RPMI8226 (cell line): ENCODE measurements around the gene TACSTD2.
"Not testable (repeated sequence)": the region's sequence is repeated elsewhere in the genome, so short reads cannot be mapped to it uniquely, and the experiment has no call there.

Experiments
- DNase-seq: peaks from one replicate; pipeline ENCODE4 v3.0.0-alpha.2; 2015

TACSTD2 gene

DNA sequence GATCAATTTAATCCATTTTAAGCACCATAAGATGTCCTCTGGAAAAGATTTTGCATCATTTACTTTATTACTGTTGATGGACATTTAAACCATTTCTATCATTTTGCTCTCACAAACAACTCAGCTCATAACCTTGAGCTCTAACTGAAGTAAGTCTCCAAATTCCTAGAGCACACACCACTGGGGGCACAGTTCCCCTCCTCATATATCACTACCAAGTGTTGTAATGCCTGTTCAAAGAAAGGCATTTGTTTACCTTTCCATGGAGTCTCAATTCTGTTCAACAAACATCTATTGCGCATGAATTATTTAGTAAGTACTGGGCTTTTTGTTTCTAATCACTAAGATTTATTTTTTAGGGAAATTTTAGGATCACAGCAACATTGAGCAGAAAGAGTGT lies 21.7 kb downstream of the TACSTD2 start:
- no peak for DNase-seq

DNA sequence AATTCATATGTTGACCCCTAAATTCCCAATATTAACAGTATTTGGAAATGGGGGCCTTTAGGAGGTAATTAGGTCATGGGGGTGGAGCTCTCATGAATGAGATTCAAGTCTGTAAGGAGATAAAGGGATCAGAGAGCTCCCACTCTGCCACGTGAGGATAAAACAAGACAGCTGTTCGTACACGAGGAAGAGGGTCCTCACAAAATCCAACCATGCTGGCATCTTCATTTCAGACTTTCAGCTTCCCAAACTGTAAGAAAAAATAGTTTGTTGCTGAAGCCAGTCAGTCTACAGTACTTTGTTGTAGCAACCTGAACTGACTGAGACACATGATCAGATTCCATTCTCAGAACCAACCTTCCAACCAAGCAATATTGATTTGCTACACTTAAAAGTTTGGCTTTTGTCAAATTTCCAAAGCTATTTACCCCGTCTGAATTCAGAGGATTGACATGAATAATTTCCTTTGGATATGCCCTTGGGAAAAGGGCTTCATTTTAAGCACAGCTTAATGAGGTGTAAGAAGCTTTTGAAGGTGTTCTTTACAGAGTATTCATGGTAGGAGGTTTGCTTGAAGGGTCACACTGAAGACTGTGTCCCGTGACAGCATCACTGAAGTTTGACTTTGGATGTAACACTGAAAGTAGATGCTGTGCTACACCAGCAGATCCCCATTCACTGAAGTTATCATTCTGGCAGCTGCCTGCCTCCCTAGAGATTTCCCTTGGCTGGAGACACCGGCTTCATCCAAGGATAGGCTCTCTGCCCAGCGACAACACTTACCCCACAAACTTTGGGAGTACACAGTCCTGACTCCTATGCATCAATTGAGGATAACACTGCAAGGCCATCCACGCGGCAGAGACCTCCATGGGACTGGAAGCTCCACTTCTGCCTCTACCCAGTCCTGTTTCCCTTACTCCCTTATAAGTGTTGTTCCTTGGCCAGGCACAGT lies 25.6 kb downstream of the TACSTD2 start:
- DNase-seq = no peak

DNA sequence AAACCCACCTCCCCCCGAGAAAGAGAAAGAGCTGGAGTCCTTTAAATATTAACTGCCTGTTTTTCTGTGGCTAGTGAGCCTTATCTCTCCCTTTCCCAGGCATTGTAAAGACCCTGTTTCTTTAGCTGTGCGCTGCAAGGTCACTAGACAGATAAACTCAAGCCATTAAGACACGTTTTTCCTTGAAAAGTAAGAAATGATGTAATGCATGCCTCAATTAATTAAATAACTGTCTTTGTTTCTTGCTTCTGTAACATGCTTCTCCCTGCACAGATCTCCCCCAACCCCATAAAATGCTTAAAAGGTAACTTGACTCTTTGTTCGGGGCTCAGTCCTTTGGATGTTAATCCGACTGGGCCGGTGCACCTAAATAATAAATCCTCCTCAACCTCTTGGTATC lies 27.8 kb downstream of the TACSTD2 start:
- DNase-seq = not testable (repeated sequence)

DNA sequence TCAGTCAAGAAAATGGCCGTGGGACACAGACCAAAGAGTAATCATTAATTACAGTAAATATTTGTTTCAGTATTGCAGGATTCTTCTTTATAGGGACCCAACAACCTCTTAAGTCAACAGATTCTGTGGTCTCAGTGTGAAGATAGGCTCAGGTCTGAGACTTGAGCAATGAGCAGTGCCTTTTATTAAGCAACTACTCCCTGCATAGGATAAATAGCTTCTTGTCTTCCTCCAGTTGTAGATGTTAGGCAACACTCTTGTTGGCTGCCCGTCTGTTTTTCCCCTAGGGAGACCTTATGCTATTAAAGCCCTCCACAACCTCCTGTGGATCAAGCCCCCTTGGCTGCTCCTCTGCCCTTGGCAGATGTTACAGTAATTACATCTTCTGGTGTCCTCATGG lies 28.7 kb downstream of the TACSTD2 start:
- no peak for DNase-seq

DNA sequence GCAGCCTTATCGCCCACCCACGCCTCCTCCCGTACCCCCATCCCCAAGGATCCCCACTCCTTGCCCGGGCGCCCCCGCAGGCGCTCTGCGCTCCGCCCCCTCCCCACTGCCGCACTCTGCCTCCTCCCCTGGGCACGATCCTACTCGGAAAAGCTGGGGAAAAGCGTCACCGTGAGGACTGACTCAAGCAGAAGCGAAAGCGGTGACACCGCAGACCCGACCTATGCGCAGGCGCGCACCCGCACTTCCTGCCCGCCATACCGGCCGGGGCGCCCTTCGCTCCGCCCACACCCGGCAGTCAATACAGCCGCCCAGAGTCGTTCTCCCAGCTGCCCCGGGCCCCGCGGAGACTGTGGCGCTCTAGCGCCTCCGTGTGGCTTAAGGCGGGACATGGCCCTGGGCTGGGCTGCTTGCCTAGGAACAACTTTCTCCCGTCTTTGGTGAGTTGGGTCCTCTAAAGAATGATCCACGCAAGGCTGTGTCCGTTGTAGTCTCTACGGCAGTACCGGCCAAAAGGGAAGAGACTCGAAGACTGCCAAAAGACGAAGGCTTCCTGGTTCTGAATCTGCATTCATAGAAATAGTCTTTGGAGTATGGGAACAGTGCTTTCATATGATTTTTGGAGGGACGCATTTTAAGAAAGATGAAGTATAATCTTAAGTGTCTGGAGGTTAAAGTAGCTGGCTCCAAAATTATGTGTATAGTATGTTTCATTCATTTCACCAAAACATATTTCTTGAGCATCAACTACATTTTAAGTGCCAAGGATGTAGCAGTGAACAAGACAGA lies 30.3 kb downstream of the TACSTD2 start, which contains the start of gene OMA1:
TSS of gene OMA1 (minus strand) at position 207 of the 789 bp plus-strand sequence. CDS start 7,432 bp downstream, outside the sequence.
- DNase-seq = peak; percentile 98

DNA sequence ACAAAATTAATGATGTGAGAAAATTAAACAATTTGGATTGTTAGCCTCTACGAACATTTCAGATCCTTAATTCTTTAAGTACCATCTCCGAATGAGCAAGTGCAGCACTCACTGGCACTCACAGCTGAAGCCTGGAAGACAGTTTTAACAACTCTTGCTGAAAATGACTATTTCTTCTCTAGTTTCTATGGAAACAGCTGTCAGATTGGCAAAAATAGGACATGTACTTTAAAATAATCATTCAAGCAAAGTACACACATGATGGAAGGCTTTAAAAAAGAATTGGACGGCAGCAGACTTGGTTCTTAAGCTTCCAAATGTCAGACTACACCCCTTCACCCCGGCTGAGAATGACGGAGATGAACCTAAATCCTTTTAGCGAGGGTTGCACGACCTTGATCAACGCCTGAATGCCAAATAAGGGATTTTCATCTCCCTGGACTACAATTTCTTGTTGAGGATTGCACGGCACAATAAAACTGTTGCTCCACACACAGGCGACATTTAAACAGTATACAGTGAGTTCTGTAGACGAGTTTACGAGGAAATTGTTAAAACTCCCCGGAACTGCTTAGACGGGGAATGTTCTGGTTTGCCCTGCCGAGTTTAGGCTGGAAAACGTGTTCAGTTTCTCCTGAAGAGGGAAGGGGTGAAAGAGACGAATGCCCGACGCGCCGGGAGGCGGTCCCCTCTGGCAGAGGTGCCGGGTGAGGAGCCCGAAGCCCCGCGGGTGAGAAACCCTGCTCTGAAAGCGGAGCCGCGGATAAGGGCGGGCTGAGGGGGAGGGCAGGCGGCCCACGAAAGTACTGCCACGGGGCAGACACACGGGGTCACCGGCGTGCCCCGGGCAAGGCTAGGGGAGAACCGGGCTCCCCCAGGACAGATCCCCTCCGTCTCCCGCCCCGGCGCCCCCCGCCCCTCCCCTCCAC lies 31.2 kb downstream of the TACSTD2 start:
- peak; percentile 86 for DNase-seq

DNA sequence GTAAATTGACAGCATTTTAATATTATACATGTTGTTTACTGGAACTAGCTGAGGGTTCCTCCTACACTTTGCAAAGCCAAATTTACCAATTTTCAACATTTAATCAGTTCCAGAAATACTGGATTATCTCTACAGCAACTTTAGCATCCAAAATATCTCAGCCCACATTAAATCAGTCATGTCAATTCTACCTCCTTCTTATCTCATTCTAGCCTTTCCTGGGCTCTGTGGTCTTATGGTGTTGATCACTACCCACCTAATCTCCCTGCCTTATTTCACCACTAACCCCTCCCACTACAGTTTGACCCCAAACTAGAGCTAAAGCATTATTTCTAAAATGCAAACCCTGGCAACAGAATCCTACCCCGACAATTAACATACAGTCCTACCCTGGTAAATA lies 33.8 kb downstream of the TACSTD2 start:
- DNase-seq = no peak

DNA sequence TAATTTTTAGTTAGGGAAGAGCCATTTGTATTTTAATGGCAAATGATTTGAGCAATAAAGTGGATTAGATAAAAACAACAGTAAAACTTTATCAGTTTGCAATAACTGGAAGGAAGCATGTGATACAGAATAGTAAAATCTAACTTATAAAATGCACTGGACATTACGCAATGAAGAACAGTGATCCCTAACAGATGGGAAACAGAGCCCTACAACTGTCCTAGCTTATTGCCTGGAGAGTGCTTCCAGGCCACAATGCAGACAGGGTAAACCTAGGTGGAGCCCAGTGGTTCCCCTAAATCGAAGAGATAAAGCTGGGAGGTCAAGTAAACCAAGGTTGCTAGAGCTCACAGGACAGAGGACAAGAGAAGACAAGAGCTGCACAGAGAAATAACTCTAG lies 37.5 kb downstream of the TACSTD2 start:
- no peak for DNase-seq

DNA sequence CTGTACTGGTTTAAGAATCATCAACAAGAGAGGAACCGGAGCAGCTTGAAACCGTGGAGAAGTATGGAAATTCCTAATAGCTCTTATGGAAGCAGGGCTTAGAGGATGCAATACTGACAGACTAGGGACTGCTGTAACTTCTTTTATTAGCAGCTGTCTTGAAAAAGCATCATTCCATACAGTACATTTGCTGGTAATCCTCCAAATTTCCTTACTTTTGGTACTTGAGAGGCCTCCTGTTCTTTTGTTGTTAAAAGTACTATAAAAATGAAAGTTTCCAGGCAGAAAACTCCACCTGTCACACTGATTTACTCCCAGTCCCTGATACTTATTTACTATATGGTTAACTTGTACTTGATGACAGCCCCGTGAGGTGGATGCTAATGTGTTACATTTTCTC lies 38.2 kb downstream of the TACSTD2 start:
- no peak for DNase-seq

DNA sequence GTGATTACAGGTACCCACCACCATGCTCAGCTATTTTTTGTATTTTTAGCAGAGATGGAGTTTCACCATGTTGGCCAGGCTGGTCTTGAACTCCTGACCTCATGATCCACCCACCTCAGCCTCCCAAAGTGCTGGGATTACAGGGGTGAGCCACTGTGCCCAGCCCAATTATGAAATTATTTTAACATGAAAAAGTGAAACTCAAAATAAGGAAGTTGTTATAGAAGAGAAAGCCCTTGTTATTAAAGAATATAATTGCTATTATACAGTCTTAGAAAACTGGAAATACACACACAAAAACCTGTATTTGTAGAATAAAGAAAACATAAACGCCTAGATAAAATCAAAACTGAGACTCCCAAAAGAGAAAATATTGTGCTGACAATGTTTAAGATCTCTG lies 45.2 kb downstream of the TACSTD2 start:
- not testable (repeated sequence) for DNase-seq

DNA sequence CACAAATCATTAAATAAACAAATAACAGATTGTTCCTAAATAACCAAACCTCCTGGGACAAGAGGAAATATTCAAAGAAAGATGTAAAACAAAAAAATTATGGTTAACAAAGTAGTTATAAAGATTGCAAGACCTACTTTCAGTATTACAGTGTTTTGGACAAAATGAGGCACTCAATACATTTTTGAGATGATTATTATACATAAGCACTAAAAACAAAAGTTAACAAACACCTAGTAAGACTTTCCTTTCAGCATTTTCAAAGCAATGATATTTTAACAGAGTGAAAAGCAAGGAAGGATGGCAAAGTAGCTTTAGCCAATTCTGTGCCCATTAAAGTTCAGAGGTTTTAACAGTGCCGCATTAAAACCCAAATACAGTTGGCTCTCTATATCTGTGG lies 47.8 kb downstream of the TACSTD2 start:
- no peak for DNase-seq

DNA sequence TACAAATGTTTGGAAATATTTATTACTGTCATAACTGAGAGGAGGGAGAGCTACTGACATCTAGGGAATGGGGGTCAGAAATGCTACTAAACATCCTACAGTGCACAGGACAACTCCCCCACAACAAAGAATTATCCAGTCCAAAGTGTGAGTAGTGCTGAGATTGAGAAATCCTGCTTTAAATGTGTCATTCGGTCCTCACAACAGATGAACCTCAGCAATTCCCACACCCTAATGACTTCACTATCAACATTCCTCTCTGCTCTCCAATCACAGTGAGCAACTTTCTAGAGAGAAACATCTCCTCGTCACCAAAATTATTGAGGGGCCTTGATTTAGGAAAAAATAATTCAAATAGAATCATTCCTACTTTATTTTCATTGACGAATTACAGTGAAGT lies 48.5 kb downstream of the TACSTD2 start:
- DNase-seq = no peak
